HuH-7.5 (cell line): ENCODE measurements around the gene PNP.
A peak's percentile ranks its signal among the peaks of the same experiment; 100 is the strongest.

Experiments
- DNase-seq: peaks from one replicate; pipeline ENCODE4 v3.0.0; 2011; ENCODE audit warnings: low spot score

PNP gene

GRCh38 chr14:20455355-20456300 lies 13.6 kb upstream of the PNP start:
- peak; percentile 70 for DNase-seq

- no peak for DNase-seq
Measured at GRCh38 chr14:20456971-20457370, 12.2 kb upstream of the PNP start.

GRCh38 chr14:20458031-20458789 lies 11.0 kb upstream of the PNP start:
- no peak for DNase-seq

- no peak for DNase-seq
Measured at GRCh38 chr14:20460458-20461224, 8.6 kb upstream of the PNP start.

- peak; percentile 90 for DNase-seq
Measured at GRCh38 chr14:20461225-20462141, 7.7 kb upstream of the PNP start, which contains the start of gene PIP4P1. TSS of gene PIP4P1 (minus strand) at chr14:20461434. CDS start at chr14:20461325, 109 bp downstream.

GRCh38 chr14:20468764-20469241 lies 403 bp upstream of the PNP start:
- DNase-seq: no peak

- no peak for DNase-seq
Measured at GRCh38 chr14:20469890-20470602, 840 bp downstream of the PNP start.

GRCh38 chr14:20470603-20470901 lies 1.3 kb downstream of the PNP start:
- no peak for DNase-seq

- no peak for DNase-seq
Measured at GRCh38 chr14:20472536-20473169, 3.4 kb downstream of the PNP start.

- no peak for DNase-seq
Measured at GRCh38 chr14:20476776-20477175, 7.6 kb downstream of the PNP start.

GRCh38 chr14:20477211-20477876 lies 8.1 kb downstream of the PNP start:
- no peak for DNase-seq

- no peak for DNase-seq
Measured at GRCh38 chr14:20478894-20479293, 9.7 kb downstream of the PNP start.

GRCh38 chr14:20482382-20482781 lies 13.2 kb downstream of the PNP start:
- no peak for DNase-seq

GRCh38 chr14:20485900-20486299 lies 16.7 kb downstream of the PNP start:
- DNase-seq: no peak

GRCh38 chr14:20486684-20487395 lies 17.6 kb downstream of the PNP start:
- DNase-seq: no peak

- no peak for DNase-seq
Measured at GRCh38 chr14:20487396-20487725, 18.2 kb downstream of the PNP start.

- DNase-seq: no peak
Measured at GRCh38 chr14:20489093-20489994, 20.1 kb downstream of the PNP start.

- no peak for DNase-seq
Measured at GRCh38 chr14:20490563-20490962, 21.4 kb downstream of the PNP start.
